Activated CD8-positive, alpha-beta memory T cell treated with anti-CD3 and anti-CD28 coated beads, Interleukin-2, amount 50 U/mL, for 24 hours (primary cell): Measurements from ENCODE around the gene NCOA7.

Source experiments
- DNase-seq: peaks from one replicate; pipeline ENCODE4 v3.0.0-alpha.2; 2020; ENCODE audit errors: extremely low read depth

The NCOA7 gene

DNA sequence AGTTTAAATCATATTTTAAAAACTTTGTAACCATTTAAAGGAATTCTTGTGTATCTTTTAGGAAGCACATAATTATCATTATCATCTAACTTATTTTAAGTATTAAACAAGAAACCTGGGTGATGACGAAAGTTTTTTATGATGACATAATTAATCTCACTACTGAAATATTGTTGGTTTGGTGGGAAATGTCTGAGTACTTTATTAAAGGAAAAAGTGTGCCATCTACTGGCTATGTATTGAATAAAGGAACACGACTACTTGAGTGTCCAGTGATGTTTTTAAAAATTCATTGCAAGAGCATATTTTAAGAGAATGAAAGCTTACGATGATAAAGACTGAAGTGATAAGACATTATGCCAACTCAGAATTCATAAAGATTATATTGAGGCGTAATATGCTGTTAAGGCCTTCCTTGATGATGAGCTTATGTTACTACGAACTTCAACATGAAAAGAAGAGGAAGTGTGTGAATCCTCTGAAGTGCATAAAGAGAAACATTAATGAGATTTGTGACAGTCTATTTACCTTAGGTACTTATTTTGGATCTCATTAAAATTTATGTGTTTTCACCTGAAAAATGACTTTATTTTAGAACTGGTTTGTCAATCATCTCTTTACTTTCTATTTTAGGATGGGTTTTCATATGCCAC, 183.6 kb downstream of the NCOA7 start:
- DNase-seq = no peak

DNA sequence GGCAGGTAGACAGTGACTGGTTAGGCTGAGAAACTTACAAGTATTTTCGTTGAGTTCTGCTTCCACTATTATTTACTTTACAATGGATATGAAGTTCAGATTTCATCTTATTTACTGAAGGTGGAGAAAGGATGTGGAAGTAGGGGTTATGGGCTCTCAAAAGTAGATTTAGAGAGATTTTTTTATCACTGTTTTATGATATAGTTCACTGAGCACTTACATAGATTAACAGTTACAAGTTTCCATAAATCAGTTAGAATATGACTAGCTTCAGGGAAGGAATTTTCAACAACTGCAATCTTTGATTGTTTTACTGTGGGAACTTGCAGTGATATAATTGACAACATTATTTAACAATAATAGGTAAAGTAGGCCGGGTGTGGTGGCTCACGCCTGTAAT, 188.3 kb downstream of the NCOA7 start:
- no peak for DNase-seq
